IMR-90 (cell line): ENCODE measurements around the gene RSL1D1. TPM values are rescaled to one million over a fixed set of nuclear protein-coding genes. Genes with fewer than 3 reads are reported as not detected.
A peak's percentile ranks its signal among the peaks of the same experiment; 100 is the strongest.

Experiments used
- ATAC-seq: fragments of 200-7000 bp; cut with Tn5 transposase; 2 replicates; pipeline ENCODE4 v1.9.1; 2020; ENCODE audit warnings: low read depth, mild to moderate bottlenecking, moderate library complexity
- BruUV-seq: library from RNA; stranded (reverse); fragments of 400-500 nt; replicated peaks from 2 replicates; lab custom pipeline; 2021; lab: Mats Ljungman, UMichigan
- CTCF ChIA-PET: fragments of 300-600 bp; formaldehyde crosslinking; extraction: SDS; loops from one replicate; lab custom pipeline; 2021; ENCODE audit warnings: antibody characterized with exemption; lab: Yijun Ruan, JAX
- POLR2A ChIA-PET: fragments of 300-600 bp; sonication (Branson Sonifier 250); formaldehyde crosslinking; loops from one replicate; lab custom pipeline; 2022; ENCODE audit warnings: antibody characterized with exemption; ENCODE audit not compliant: unreplicated experiment; lab: Charles Lee
- DNase-seq: peaks from one replicate; pipeline ENCODE4 v3.0.0; 2013
- H2AFZ ChIP-seq: replicated peaks from 2 replicates; pipeline ENCODE3; 2013; ENCODE audit warnings: low read length, mild to moderate bottlenecking; ENCODE audit not compliant: poor library complexity
- H2AK5ac ChIP-seq: 2 replicates; pipeline ENCODE4 v1.6.1; 2013; ENCODE audit warnings: low read depth, low read length, inconsistent platforms
- H2AK9ac ChIP-seq: replicated peaks from 2 replicates; pipeline ENCODE3; 2013; ENCODE audit warnings: mild to moderate bottlenecking, low read depth, low read length, moderate library complexity; ENCODE audit not compliant: poor library complexity
- H2BK120ac ChIP-seq: 2 replicates; pipeline ENCODE4 v1.6.1; 2013; ENCODE audit warnings: low read depth, low read length, inconsistent platforms
- H2BK15ac ChIP-seq: 3 replicates; pipeline ENCODE4 v1.6.1; 2013; ENCODE audit warnings: low read depth, low read length, inconsistent platforms
- H2BK20ac ChIP-seq: 2 replicates; pipeline ENCODE4 v1.6.1; 2013; ENCODE audit warnings: low read depth, mild to moderate bottlenecking, inconsistent platforms, low read length, moderate library complexity
- H2BK5ac ChIP-seq: 2 replicates; pipeline ENCODE4 v1.6.1; 2013; ENCODE audit warnings: mild to moderate bottlenecking, low read depth, low read length, inconsistent platforms; ENCODE audit not compliant: poor library complexity, severe bottlenecking
- H3K14ac ChIP-seq: replicated peaks from 2 replicates; pipeline ENCODE4 v1.6.1; 2013; ENCODE audit warnings: low read depth, low read length, inconsistent platforms
- H3K18ac ChIP-seq: 2 replicates; pipeline ENCODE4 v1.6.1; 2013; ENCODE audit warnings: low read depth, low read length, control low read depth
- H3K23ac ChIP-seq: 2 replicates; pipeline ENCODE4 v1.6.1; 2013; ENCODE audit warnings: low read depth, low read length, inconsistent platforms
- H3K27ac ChIP-seq: 2 replicates; pipeline ENCODE4 v1.5.1; 2013; ENCODE audit warnings: mild to moderate bottlenecking, control low read depth, low read length; ENCODE audit not compliant: insufficient read depth
- H3K27me3 ChIP-seq: 2 replicates; pipeline ENCODE4 v1.6.1; 2013; ENCODE audit warnings: low read length; ENCODE audit not compliant: control insufficient read depth, insufficient read depth
- H3K36me3 ChIP-seq: 2 replicates; pipeline ENCODE4 v1.6.1; 2013; ENCODE audit warnings: low read length, mixed read lengths; ENCODE audit not compliant: control insufficient read depth, insufficient read depth
- H3K4ac ChIP-seq: 2 replicates; pipeline ENCODE4 v1.6.1; 2013; ENCODE audit warnings: low read depth, low read length, inconsistent platforms
- H3K4me1 ChIP-seq: 2 replicates; pipeline ENCODE4 v1.6.1; 2013; ENCODE audit warnings: low read length, mixed read lengths; ENCODE audit not compliant: control insufficient read depth, insufficient read depth
- H3K4me2 ChIP-seq: 2 replicates; pipeline ENCODE4 v1.6.1; 2013; ENCODE audit warnings: low read depth, mild to moderate bottlenecking, control low read depth, low read length, moderate library complexity
- H3K4me3 ChIP-seq: 2 replicates; pipeline ENCODE4 v1.5.1; 2013; ENCODE audit warnings: low read depth, mild to moderate bottlenecking, control low read depth, low read length, moderate library complexity; ENCODE audit not compliant: insufficient read depth
- H3K56ac ChIP-seq: 2 replicates; pipeline ENCODE4 v1.6.1; 2013; ENCODE audit warnings: low read length, inconsistent platforms; ENCODE audit not compliant: insufficient read depth; ENCODE audit errors: extremely low read depth
- H3K79me1 ChIP-seq, 2 experiments: 2 replicates each; pipeline ENCODE4 v1.6.1; 2013; ENCODE audit warnings: low read length in 2 of 2, inconsistent platforms in 1 of 2, low read depth in 1 of 2
- H3K9ac ChIP-seq: 2 replicates; pipeline ENCODE4 v1.6.1; 2013; ENCODE audit warnings: low read depth, low read length, control low read depth
- H3K9me1 ChIP-seq: 2 replicates; pipeline ENCODE4 v1.6.1; 2013; ENCODE audit warnings: low read length, inconsistent platforms; ENCODE audit not compliant: insufficient read depth
- H3K9me3 ChIP-seq: 2 replicates; pipeline ENCODE4 v1.6.1; 2013; ENCODE audit warnings: low read length; ENCODE audit not compliant: control insufficient read depth, insufficient read depth
- H4K20me1 ChIP-seq: 2 replicates; pipeline ENCODE4 v1.6.1; 2013; ENCODE audit warnings: low read length, inconsistent platforms; ENCODE audit not compliant: insufficient read depth
- H4K5ac ChIP-seq: 2 replicates; pipeline ENCODE4 v1.6.1; 2013; ENCODE audit warnings: mild to moderate bottlenecking, low read depth, low read length, control low read depth
- H4K8ac ChIP-seq, 2 experiments: 2 replicates each; pipeline ENCODE4 v1.6.1; 2013; ENCODE audit warnings: low read depth in 2 of 2, low read length in 2 of 2, control low read depth in 1 of 2, inconsistent platforms in 1 of 2
- H4K91ac ChIP-seq: 2 replicates; pipeline ENCODE4 v1.6.1; 2013; ENCODE audit warnings: low read depth, low read length, inconsistent platforms; ENCODE audit not compliant: insufficient read depth
- BHLHE40 ChIP-seq: fragments of 150-350 bp; IDR thresholded peaks from 2 replicates; pipeline ENCODE4 v1.6.1; 2016; ENCODE audit warnings: mild to moderate bottlenecking, low read depth, low read length
- CEBPB ChIP-seq: IDR thresholded peaks from 2 replicates; pipeline ENCODE4 v1.6.1; 2012; ENCODE audit warnings: low read depth, low read length, improper control_type of control experiment
- CHD1 ChIP-seq: IDR thresholded peaks from 2 replicates; pipeline ENCODE4 v1.6.1; 2012; ENCODE audit warnings: low read depth, low read length, improper control_type of control experiment
- MAFK ChIP-seq: IDR thresholded peaks from 2 replicates; pipeline ENCODE4 v1.6.1; 2012; ENCODE audit warnings: low read depth, low read length, improper control_type of control experiment
- MXI1 ChIP-seq: IDR thresholded peaks from 2 replicates; pipeline ENCODE4 v1.6.1; 2012; ENCODE audit warnings: low read depth, mild to moderate bottlenecking, low read length, moderate library complexity, borderline replicate concordance
- NFE2L2 ChIP-seq: fragments of 150-350 bp; IDR thresholded peaks from 2 replicates; pipeline ENCODE4 v1.6.1; 2016; ENCODE audit warnings: low read depth, mild to moderate bottlenecking, low read length
- POLR2A ChIP-seq: IDR thresholded peaks from 2 replicates; pipeline ENCODE4 v1.6.1; 2012; ENCODE audit warnings: mild to moderate bottlenecking, low read depth, low read length
- RAD21 ChIP-seq: IDR thresholded peaks from 2 replicates; pipeline ENCODE4 v1.6.1; 2012; ENCODE audit warnings: low read length, improper control_type of control experiment
- RFX5 ChIP-seq: IDR thresholded peaks from 2 replicates; pipeline ENCODE4 v1.8.0; 2012; ENCODE audit warnings: low read depth, mild to moderate bottlenecking, low read length, moderate library complexity
- SMC3 ChIP-seq: fragments of 150-350 bp; IDR thresholded peaks from 2 replicates; pipeline ENCODE4 v1.6.1; 2016; ENCODE audit warnings: low read depth, mild to moderate bottlenecking, antibody characterized with exemption, low read length, moderate library complexity
- WGBS, 2 experiments: methylation state at CpG; one replicate each; pipeline versions ENCODE4 v1.1.5 to v1.1.7; 2013; ENCODE audit warnings: missing lambda C conversion rate in 2 of 2; ENCODE audit not compliant: insufficient read length in 1 of 2; ENCODE audit errors: extremely low coverage in 2 of 2; 5-methylcytosine and 5-hydroxymethylcytosine counted together
- dilution Hi-C: fragments of 300-500 bp; cut with HindIII; formaldehyde crosslinking; loops from one replicate; pipeline ENCODE4 v1.14.3; 2018; ENCODE audit warnings: low sequenced_read_pairs; ENCODE audit not compliant: unreplicated experiment
- in situ Hi-C: fragments of 300-500 bp; cut with MboI; formaldehyde crosslinking; loops from 3 replicates; pipeline ENCODE4 v1.14.3; 2019; ENCODE audit warnings: low sequenced_read_pairs, inconsistent platforms, mixed read lengths
- intact Hi-C: fragments of 100-400 bp; cut with micrococcal nuclease; formaldehyde crosslinking; loops from 2 replicates; pipeline ENCODE4 v1.10.0; 2022
- polyA plus RNA-seq, 3 experiments: library from polyadenylated mRNA; depleted of rRNA; stranded (reverse); fragments of >200 nt; gene quantifications; 2 replicates each; pipeline ENCODE4 v1.2.3, GENCODE V29; 2012; ENCODE audit warnings: low replicate concordance in 1 of 3
- total RNA-seq: library from RNA; depleted of rRNA; stranded (reverse); fragments of >200 nt; gene quantifications from 2 replicates; pipeline ENCODE4 v1.2.3, GENCODE V29; 2012
- TF ChIP-seq, protein P1 (sequence below): fragments of 150-350 bp; IDR thresholded peaks from 2 replicates; pipeline ENCODE4 v1.6.1; 2017; ENCODE audit warnings: mild to moderate bottlenecking, antibody characterized with exemption, low read length, low read depth

RSL1D1 gene
- total and polyA plus RNA-seq, 2 of the 4 experiments (the other 2 are of a cell fraction), result 63.8 to 77.4 TPM

DNA sequence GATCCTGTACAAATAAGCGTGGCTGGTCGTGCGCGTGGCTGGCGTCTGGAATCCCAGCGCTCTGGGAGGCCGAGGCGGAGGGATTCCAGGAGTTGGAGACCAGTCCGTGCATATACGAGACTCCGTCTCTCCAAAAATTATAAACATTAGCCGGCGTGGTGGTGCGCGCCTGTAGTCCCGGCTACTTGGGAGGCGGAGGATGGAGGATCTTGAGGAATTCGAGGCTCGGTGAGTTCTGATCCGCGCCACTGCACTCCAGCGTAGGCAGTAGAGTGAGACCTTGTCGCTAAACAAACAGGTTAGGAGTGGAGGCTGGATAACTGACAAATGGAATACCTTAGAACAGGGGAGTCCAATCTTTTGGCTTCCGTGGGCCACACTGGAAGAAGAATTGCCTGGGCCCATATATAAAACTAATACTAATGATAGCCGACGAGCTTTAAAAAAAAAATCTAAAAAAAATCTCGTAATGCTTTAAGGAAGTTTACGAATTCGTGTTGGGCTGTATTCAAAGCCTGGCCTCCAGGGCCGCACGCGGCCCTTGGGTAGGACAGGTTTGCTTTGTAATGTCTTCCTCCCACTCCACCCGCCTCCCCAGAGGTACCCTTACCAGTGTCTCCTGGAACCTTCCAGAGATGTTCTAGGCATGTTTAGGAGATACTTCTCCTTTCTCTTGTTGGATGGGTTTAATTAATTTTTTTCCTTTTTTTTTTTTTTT, 909 bp upstream of the RSL1D1 start:
- intact Hi-C loops, result loop anchor here (10.0 kb wide), 1 partner anchor 123 kb away; the partner anchor contains the start of gene SNX29
- CTCF ChIA-PET, result no interaction called here
- WGBS, 2 experiments, result 31% methylated on average over 12 of the region's 33 CpGs; no CpG with 5 or more reads in 1 of the 2 experiments

More for the DNA sequence above, 909 bp upstream of the RSL1D1 start:
- peaks cover 16 to 80% of the 10 kb centered on the region in 2 experiments for H3K79me1 ChIP-seq
- H2BK5ac ChIP-seq, result peak overlapping the region; percentile 36
- peaks cover 34% of the 10 kb centered on the region for H4K20me1 ChIP-seq
- H2BK20ac ChIP-seq, result no peak overlapping the region
- no peak for TF ChIP-seq POLR2A
- TF ChIP-seq, protein P1, sequence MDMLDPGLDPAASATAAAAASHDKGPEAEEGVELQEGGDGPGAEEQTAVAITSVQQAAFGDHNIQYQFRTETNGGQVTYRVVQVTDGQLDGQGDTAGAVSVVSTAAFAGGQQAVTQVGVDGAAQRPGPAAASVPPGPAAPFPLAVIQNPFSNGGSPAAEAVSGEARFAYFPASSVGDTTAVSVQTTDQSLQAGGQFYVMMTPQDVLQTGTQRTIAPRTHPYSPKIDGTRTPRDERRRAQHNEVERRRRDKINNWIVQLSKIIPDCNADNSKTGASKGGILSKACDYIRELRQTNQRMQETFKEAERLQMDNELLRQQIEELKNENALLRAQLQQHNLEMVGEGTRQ, result no peak
- TF ChIP-seq NFE2L2, result no peak
- no peak for TF ChIP-seq BHLHE40
- TF ChIP-seq CEBPB, result no peak
- no peak for TF ChIP-seq MAFK
- no peak for TF ChIP-seq CHD1
- TF ChIP-seq RFX5, result no peak
- no peak for TF ChIP-seq SMC3
- TF ChIP-seq RAD21, result no peak
- no peak for TF ChIP-seq MXI1
- POLR2A ChIA-PET, result no interaction called here
- 0 out of 2 replicates have a peak overlapping the region, but pooled peaks have one; percentile 19 for H4K91ac ChIP-seq
- no peak overlapping the region; the same call in 1 of the 2 replicates for H3K56ac ChIP-seq
- H3K27ac ChIP-seq, result peak overlapping the region; percentile 45; the same call in 1 of the 2 replicates
- DNase-seq, result peak; percentile 37
- peak overlapping the region; percentile 69 for H3K9ac ChIP-seq
- in situ Hi-C loops (no loop called here), dilution Hi-C loops (no loop called here)
- H4K8ac ChIP-seq, result peak overlapping the region in 1 of 2 experiments; percentile 92; a peak in 3 of 4 replicates
- no peak overlapping the region for H2BK15ac ChIP-seq
- H2AK9ac ChIP-seq, result peak overlapping the region; percentile 98
- 0 out of 2 replicates have a peak overlapping the region, but pooled peaks have one; percentile 72 for H2AK5ac ChIP-seq
- H3K4me2 ChIP-seq, result peak overlapping the region; percentile 61
- no peak for ATAC-seq
- no peak overlapping the region for H4K5ac ChIP-seq
- peak overlapping the region; percentile 78 for H3K4me3 ChIP-seq
- H3K4ac ChIP-seq, result peak overlapping the region; percentile 73
- no peaks in the 10 kb centered on the region for H3K27me3 ChIP-seq
- H3K4me1 ChIP-seq, result peaks cover 4% of the 10 kb centered on the region
- peaks cover 8% of the 10 kb centered on the region for H3K9me1 ChIP-seq
- H3K14ac ChIP-seq, result peak overlapping the region; percentile 82
- H3K23ac ChIP-seq, result peak overlapping the region; percentile 95; the same call in 1 of the 2 replicates
- H3K9me3 ChIP-seq, result no peaks in the 10 kb centered on the region
- H2AFZ ChIP-seq, result peak overlapping the region; percentile 100
- no peak overlapping the region for H2BK120ac ChIP-seq
- peaks cover 12% of the 10 kb centered on the region for H3K36me3 ChIP-seq
- no peak overlapping the region for H3K18ac ChIP-seq
- no TSS peak for BruUV-seq
